ENCODE measurements around the gene HOXA6.

DNA sequence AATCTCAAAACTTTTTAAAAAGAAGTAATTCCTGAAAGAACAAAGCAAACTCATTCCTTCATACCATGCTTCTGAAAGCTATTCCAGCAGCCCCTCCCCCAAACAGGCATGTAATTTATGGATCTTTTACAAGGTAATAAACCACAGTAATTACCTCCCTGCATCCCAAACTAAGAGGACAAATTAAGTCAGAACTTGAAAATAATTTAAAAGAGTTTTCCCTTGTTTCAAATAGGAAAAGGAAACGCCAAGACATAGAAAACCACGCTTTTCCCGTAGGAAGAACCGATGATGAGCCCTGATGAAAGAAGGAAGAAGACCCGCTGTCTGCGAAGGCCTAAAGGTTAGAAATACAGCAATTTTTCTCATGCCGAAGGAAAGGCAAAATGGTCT lies 25.9 kb downstream of the HOXA6 start:
- TF ChIP-seq, protein P1, sequence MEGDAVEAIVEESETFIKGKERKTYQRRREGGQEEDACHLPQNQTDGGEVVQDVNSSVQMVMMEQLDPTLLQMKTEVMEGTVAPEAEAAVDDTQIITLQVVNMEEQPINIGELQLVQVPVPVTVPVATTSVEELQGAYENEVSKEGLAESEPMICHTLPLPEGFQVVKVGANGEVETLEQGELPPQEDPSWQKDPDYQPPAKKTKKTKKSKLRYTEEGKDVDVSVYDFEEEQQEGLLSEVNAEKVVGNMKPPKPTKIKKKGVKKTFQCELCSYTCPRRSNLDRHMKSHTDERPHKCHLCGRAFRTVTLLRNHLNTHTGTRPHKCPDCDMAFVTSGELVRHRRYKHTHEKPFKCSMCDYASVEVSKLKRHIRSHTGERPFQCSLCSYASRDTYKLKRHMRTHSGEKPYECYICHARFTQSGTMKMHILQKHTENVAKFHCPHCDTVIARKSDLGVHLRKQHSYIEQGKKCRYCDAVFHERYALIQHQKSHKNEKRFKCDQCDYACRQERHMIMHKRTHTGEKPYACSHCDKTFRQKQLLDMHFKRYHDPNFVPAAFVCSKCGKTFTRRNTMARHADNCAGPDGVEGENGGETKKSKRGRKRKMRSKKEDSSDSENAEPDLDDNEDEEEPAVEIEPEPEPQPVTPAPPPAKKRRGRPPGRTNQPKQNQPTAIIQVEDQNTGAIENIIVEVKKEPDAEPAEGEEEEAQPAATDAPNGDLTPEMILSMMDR (IDR thresholded peaks at IDR 0.05), result no peak
- no peak for TF ChIP-seq POLR2A (IDR thresholded peaks at IDR 0.05)

Data from lower leg skin (tissue), 3 donors.